HG02973 (cell line): Measurements from ENCODE around the gene FBXL14.

Source experiments
- ATAC-seq: cut with Tn5 transposase; IDR thresholded peaks from one replicate; pipeline ENCODE4 v1.9.1; 2021; ENCODE audit warnings: moderate library complexity; ENCODE audit not compliant: unreplicated experiment

The FBXL14 gene

GRCh38 chr12:1517734-1518525, 76.5 kb downstream of the FBXL14 start:
- ATAC-seq: no peak

GRCh38 chr12:1517007-1517406, 77.4 kb downstream of the FBXL14 start:
- ATAC-seq: no peak
